Suprapubic skin (tissue), 4 donors: Measurements from ENCODE around the gene CARMIL3.

Source experiments
- EP300 ChIP-seq: sonication (generic); formaldehyde crosslinking; IDR thresholded peaks from one replicate; pipeline ENCODE4 v1.6.1; 2017; ENCODE audit warnings: antibody characterized with exemption
- POLR2A ChIP-seq, 2 donors: fragments of 450-650 bp; IDR thresholded peaks; one replicate each; pipeline ENCODE4 v1.6.1; 2017; ENCODE audit warnings: antibody characterized with exemption in 2 of 2, mild to moderate bottlenecking in 2 of 2, moderate library complexity in 2 of 2
- POLR2AphosphoS5 ChIP-seq, 3 donors: sonication (generic); formaldehyde crosslinking; IDR thresholded peaks; one replicate each; pipeline ENCODE4 v1.6.1; 2017; ENCODE audit warnings: antibody characterized with exemption in 3 of 3
- TF ChIP-seq, protein P1 (sequence below), 2 donors: fragments of 200-600 bp in 1 of 2; fragments of 450-650 bp in 1 of 2; sonication (generic) in 1 of 2; IDR thresholded peaks; one replicate each; pipeline ENCODE4 v1.5.1; 2016 to 2019; ENCODE audit warnings: antibody characterized with exemption in 2 of 2, mild to moderate bottlenecking in 1 of 2, moderate library complexity in 1 of 2

DNA sequence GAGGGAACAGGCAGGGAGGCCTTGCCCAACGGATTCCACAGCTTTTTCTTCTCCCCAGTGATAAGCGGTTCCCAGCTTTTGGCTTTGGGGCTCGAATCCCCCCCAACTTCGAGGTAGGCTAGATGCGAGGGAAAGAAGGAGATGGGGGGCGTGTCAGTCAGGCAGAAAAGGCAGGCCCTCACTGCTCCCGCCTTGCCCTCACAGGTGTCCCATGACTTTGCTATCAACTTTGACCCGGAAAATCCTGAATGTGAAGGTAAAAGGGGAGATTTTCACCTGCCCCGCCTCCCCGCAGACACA, 24.4 kb downstream of the CARMIL3 start:
- no peak for TF ChIP-seq EP300
- TF ChIP-seq, protein P1, sequence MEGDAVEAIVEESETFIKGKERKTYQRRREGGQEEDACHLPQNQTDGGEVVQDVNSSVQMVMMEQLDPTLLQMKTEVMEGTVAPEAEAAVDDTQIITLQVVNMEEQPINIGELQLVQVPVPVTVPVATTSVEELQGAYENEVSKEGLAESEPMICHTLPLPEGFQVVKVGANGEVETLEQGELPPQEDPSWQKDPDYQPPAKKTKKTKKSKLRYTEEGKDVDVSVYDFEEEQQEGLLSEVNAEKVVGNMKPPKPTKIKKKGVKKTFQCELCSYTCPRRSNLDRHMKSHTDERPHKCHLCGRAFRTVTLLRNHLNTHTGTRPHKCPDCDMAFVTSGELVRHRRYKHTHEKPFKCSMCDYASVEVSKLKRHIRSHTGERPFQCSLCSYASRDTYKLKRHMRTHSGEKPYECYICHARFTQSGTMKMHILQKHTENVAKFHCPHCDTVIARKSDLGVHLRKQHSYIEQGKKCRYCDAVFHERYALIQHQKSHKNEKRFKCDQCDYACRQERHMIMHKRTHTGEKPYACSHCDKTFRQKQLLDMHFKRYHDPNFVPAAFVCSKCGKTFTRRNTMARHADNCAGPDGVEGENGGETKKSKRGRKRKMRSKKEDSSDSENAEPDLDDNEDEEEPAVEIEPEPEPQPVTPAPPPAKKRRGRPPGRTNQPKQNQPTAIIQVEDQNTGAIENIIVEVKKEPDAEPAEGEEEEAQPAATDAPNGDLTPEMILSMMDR (IDR thresholded peaks at IDR 0.05) = no peak
- no peak for TF ChIP-seq POLR2AphosphoS5 (IDR thresholded peaks at IDR 0.05)
- no peak for TF ChIP-seq POLR2A (IDR thresholded peaks at IDR 0.05)
